Astrocyte (in vitro differentiated cells and primary cell): ENCODE data around the gene MAN1A1.

Experiments
- EZH2 ChIP-seq: IDR thresholded peaks from 2 replicates; pipeline ENCODE4 v1.6.1; 2012; ENCODE audit warnings: mild to moderate bottlenecking, low read length, inconsistent platforms; ENCODE audit not compliant: insufficient read depth
- TF ChIP-seq, protein P1 (sequence below): IDR thresholded peaks from 2 replicates; pipeline ENCODE4 v1.5.1; 2011; ENCODE audit warnings: low read depth, mild to moderate bottlenecking, inconsistent platforms, low read length, moderate library complexity; ENCODE audit not compliant: insufficient read depth

DNA sequence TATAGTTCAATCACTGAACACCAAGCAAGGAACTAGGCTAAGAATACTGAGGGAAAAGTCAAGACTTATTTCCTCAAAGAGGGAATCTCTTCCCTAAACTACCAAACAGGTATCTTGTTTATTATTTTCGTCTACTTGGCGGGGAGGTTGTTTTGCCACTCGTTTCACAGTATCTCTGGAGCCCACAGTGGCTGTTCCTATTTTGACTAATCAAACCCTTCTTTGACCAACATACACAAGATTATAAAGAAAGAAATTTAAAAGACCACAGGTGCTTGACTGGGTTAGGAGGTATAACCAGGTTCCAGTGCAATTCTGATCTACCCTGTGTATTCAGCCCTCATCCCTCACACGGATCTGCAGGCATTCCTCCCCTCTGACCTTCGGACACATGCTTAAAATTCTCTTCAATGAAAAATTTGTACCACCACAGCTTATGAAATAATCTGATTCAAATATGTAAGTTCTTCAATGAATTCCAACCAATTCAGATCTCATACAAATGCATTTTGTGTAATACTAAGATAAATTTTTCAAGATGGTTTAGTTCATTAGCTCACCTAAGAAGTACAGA is 5.9 kb downstream of the MAN1A1 start:
- TF ChIP-seq, protein P1, sequence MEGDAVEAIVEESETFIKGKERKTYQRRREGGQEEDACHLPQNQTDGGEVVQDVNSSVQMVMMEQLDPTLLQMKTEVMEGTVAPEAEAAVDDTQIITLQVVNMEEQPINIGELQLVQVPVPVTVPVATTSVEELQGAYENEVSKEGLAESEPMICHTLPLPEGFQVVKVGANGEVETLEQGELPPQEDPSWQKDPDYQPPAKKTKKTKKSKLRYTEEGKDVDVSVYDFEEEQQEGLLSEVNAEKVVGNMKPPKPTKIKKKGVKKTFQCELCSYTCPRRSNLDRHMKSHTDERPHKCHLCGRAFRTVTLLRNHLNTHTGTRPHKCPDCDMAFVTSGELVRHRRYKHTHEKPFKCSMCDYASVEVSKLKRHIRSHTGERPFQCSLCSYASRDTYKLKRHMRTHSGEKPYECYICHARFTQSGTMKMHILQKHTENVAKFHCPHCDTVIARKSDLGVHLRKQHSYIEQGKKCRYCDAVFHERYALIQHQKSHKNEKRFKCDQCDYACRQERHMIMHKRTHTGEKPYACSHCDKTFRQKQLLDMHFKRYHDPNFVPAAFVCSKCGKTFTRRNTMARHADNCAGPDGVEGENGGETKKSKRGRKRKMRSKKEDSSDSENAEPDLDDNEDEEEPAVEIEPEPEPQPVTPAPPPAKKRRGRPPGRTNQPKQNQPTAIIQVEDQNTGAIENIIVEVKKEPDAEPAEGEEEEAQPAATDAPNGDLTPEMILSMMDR: no peak
- TF ChIP-seq EZH2: no peak
